Measurements from ENCODE around the gene THAP4. TPM values are rescaled to one million over a fixed set of nuclear protein-coding genes. Genes with fewer than 3 reads are reported as not detected.

Gene THAP4
- polyA plus RNA-seq, 1 of the 3 experiments (the other 2 are of a cell fraction): 64.7 TPM

GRCh38 chr2:241602720-241603119 lies 34.2 kb downstream of the THAP4 start:
- Histone ChIP-seq H3F3A (replicated peaks; ENCODE audit: insufficient read depth) (no peaks in the 10 kb centered on the region), H3K27ac (ENCODE audit: low read depth in 2 of 2, low read length in 1 of 2) (no peak overlapping the region), H3K4me3 (ENCODE audit: low read depth in 2 of 2, low read length in 1 of 2) (no peak overlapping the region), H2AFZ (ENCODE audit: low read depth) (no peak overlapping the region), H3K9me2 (no peaks in the 10 kb centered on the region), H3K9ac (no peak overlapping the region), H3K4me2 (no peak overlapping the region), H3K36me3 (replicated peaks in 1 of 2; ENCODE audit: control insufficient read depth in 1 of 2, insufficient read depth in 2 of 2, low read length in 1 of 2) (peaks cover 32% of the 10 kb centered on the region in 2 experiments), H3K4me1 (ENCODE audit: control insufficient read depth in 1 of 2, insufficient read depth in 2 of 2, low read depth in 1 of 2, low read length in 1 of 2) (no peaks in the 10 kb centered on the region), H3K9me3 (no peaks in the 10 kb centered on the region), H3K79me2 (ENCODE audit: insufficient read depth) (no peaks in the 10 kb centered on the region; the same call in none of the 2 replicates), H3K27me3 (ENCODE audit: insufficient read depth) (no peaks in the 10 kb centered on the region), H4K20me1 (ENCODE audit: insufficient read depth) (no peaks in the 10 kb centered on the region)
- no peak for DNase-seq
- ChIA-PET CTCF (no interaction called here), POLR2A (no interaction called here)
- WGBS (ENCODE audit: low lambda C conversion rate): 95% methylated on average over 10 of the region's 17 CpGs
- TF ChIP-seq, protein P1, sequence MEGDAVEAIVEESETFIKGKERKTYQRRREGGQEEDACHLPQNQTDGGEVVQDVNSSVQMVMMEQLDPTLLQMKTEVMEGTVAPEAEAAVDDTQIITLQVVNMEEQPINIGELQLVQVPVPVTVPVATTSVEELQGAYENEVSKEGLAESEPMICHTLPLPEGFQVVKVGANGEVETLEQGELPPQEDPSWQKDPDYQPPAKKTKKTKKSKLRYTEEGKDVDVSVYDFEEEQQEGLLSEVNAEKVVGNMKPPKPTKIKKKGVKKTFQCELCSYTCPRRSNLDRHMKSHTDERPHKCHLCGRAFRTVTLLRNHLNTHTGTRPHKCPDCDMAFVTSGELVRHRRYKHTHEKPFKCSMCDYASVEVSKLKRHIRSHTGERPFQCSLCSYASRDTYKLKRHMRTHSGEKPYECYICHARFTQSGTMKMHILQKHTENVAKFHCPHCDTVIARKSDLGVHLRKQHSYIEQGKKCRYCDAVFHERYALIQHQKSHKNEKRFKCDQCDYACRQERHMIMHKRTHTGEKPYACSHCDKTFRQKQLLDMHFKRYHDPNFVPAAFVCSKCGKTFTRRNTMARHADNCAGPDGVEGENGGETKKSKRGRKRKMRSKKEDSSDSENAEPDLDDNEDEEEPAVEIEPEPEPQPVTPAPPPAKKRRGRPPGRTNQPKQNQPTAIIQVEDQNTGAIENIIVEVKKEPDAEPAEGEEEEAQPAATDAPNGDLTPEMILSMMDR (IDR thresholded peaks at IDR 0.05): no peak

DNA sequence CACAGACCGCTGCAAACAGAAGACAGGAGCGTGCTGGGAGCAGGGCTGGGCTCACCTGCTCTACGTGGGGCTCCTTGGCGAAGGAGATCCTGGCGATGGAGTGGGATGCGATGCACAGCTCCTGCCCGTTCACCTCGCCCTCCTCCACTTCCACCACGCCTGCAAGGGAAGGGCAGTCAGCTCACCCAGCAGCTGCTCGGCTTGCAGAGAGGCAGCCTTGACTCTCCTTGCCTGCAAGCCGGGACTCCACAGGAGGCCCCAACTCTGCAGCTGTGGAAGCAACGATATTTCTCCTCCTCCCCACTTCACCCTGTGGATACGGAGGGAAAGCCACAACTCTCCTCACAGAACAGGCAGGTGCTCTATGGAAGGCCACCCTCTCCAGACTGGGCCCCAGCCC lies 35.1 kb downstream of the THAP4 start:
- no peak overlapping the region for H2AFZ ChIP-seq (ENCODE audit: low read depth)
- H3K79me2 ChIP-seq (ENCODE audit: insufficient read depth): no peaks in the 10 kb centered on the region; the same call in none of the 2 replicates
- POLR2A ChIA-PET: no interaction called here
- H3K9ac ChIP-seq: no peak overlapping the region
- no peaks in the 10 kb centered on the region for H3K27me3 ChIP-seq (ENCODE audit: insufficient read depth)
- H3K4me2 ChIP-seq: no peak overlapping the region
- no peaks in the 10 kb centered on the region for H3F3A ChIP-seq (replicated peaks; ENCODE audit: insufficient read depth)
- CTCF ChIA-PET: no interaction called here
- no peaks in the 10 kb centered on the region for H3K4me1 ChIP-seq (ENCODE audit: control insufficient read depth in 1 of 2, insufficient read depth in 2 of 2, low read depth in 1 of 2, low read length in 1 of 2)
- no peak for DNase-seq
- no peaks in the 10 kb centered on the region for H4K20me1 ChIP-seq (ENCODE audit: insufficient read depth)
- no peak overlapping the region for H3K27ac ChIP-seq (ENCODE audit: low read depth in 2 of 2, low read length in 1 of 2)
- H3K36me3 ChIP-seq (replicated peaks in 1 of 2; ENCODE audit: control insufficient read depth in 1 of 2, insufficient read depth in 2 of 2, low read length in 1 of 2): peaks cover 32 to 37% of the 10 kb centered on the region in 2 experiments
- WGBS (ENCODE audit: low lambda C conversion rate): 97% methylated on average over 11 of the region's 13 CpGs
- TF ChIP-seq FOSL2 (IDR thresholded peaks at IDR 0.05; ENCODE audit: borderline replicate concordance, low read depth): no peak
- TF ChIP-seq NRF1 (IDR thresholded peaks at IDR 0.05; ENCODE audit: low read depth, low read length): no peak
- no peak for TF ChIP-seq GATA2 (CRISPR knock-in tag; IDR thresholded peaks at IDR 0.05)
- TF ChIP-seq ELF1 (IDR thresholded peaks at IDR 0.05): no peak
- TF ChIP-seq MXI1 (IDR thresholded peaks at IDR 0.05; ENCODE audit: low read depth, low read length): no peak
- no peak for TF ChIP-seq GABPA (IDR thresholded peaks at IDR 0.05; ENCODE audit: low read depth)
- TF ChIP-seq REST (IDR thresholded peaks at IDR 0.05; ENCODE audit: low read depth, low read length): no peak
- no peak for TF ChIP-seq POLR2AphosphoS5 (IDR thresholded peaks at IDR 0.05; ENCODE audit: low read depth, low read length)
- TF ChIP-seq TCF12 (IDR thresholded peaks at IDR 0.05): no peak
- TF ChIP-seq NFIC (IDR thresholded peaks at IDR 0.05; ENCODE audit: borderline replicate concordance): no peak
- TF ChIP-seq RCOR1 (IDR thresholded peaks at IDR 0.05; ENCODE audit: low read length): no peak
- TF ChIP-seq, protein P2, sequence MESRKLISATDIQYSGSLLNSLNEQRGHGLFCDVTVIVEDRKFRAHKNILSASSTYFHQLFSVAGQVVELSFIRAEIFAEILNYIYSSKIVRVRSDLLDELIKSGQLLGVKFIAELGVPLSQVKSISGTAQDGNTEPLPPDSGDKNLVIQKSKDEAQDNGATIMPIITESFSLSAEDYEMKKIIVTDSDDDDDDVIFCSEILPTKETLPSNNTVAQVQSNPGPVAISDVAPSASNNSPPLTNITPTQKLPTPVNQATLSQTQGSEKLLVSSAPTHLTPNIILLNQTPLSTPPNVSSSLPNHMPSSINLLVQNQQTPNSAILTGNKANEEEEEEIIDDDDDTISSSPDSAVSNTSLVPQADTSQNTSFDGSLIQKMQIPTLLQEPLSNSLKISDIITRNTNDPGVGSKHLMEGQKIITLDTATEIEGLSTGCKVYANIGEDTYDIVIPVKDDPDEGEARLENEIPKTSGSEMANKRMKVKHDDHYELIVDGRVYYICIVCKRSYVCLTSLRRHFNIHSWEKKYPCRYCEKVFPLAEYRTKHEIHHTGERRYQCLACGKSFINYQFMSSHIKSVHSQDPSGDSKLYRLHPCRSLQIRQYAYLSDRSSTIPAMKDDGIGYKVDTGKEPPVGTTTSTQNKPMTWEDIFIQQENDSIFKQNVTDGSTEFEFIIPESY (IDR thresholded peaks at IDR 0.05; ENCODE audit: borderline replicate concordance, low read depth): no peak
- H3K9me2 ChIP-seq: no peaks in the 10 kb centered on the region
- H3K4me3 ChIP-seq (ENCODE audit: low read depth in 2 of 2, low read length in 1 of 2): no peak overlapping the region
- H3K9me3 ChIP-seq: no peaks in the 10 kb centered on the region
